HUES48 (cell line): ENCODE data around the gene ERI3.

Source experiments
- H3K27ac ChIP-seq: one replicate; pipeline ENCODE4 v1.7.0; 2013; ENCODE audit warnings: low read depth, low read length, inconsistent platforms
- H3K27me3 ChIP-seq: 2 replicates; pipeline ENCODE4 v1.6.1; 2013; ENCODE audit warnings: mild to moderate bottlenecking, low read length; ENCODE audit not compliant: control insufficient read depth, insufficient read depth
- H3K36me3 ChIP-seq: 2 replicates; pipeline ENCODE4 v1.6.1; 2013; ENCODE audit warnings: low read length; ENCODE audit not compliant: control insufficient read depth, insufficient read depth
- H3K4me1 ChIP-seq: 2 replicates; pipeline ENCODE4 v1.6.1; 2013; ENCODE audit warnings: mild to moderate bottlenecking, low read length; ENCODE audit not compliant: control insufficient read depth, insufficient read depth
- H3K4me3 ChIP-seq: 2 replicates; pipeline ENCODE4 v1.5.1; 2013; ENCODE audit warnings: mild to moderate bottlenecking, low read depth, low read length
- H3K9ac ChIP-seq: 2 replicates; pipeline ENCODE4 v1.6.1; 2013; ENCODE audit warnings: mild to moderate bottlenecking, low read depth, low read length, moderate library complexity
- H3K9me3 ChIP-seq: 2 replicates; pipeline ENCODE4 v1.6.1; 2013; ENCODE audit warnings: low read length; ENCODE audit not compliant: control insufficient read depth, insufficient read depth

The ERI3 gene

GRCh38 chr1:44268054-44268453 lies 87.0 kb downstream of the ERI3 start:
- H3K9me3 ChIP-seq = no peaks in the 10 kb centered on the region
- no peak overlapping the region for H3K9ac ChIP-seq
- no peaks in the 10 kb centered on the region for H3K27me3 ChIP-seq
- no peak overlapping the region for H3K4me3 ChIP-seq
- no peaks in the 10 kb centered on the region; the same call in 1 of the 2 replicates for H3K36me3 ChIP-seq
- peaks cover 4% of the 10 kb centered on the region; the same call in 1 of the 2 replicates for H3K4me1 ChIP-seq
- no peak overlapping the region for H3K27ac ChIP-seq

GRCh38 chr1:44267438-44267837 lies 87.6 kb downstream of the ERI3 start:
- Histone ChIP-seq H3K4me3 (no peak overlapping the region), H3K4me1 (peaks cover 4% of the 10 kb centered on the region; the same call in 1 of the 2 replicates), H3K36me3 (no peaks in the 10 kb centered on the region; the same call in 1 of the 2 replicates), H3K27me3 (no peaks in the 10 kb centered on the region), H3K9me3 (no peaks in the 10 kb centered on the region), H3K9ac (no peak overlapping the region), H3K27ac (no peak overlapping the region)

- Histone ChIP-seq H3K36me3 (no peaks in the 10 kb centered on the region; the same call in 1 of the 2 replicates), H3K4me3 (no peak overlapping the region)
These were observed 88.4 kb downstream of the ERI3 start for GRCh38 chr1:44266400-44267344.

GRCh38 chr1:44265656-44266358 lies 89.2 kb downstream of the ERI3 start:
- Histone ChIP-seq H3K36me3 (no peaks in the 10 kb centered on the region; the same call in 1 of the 2 replicates), H3K27ac (no peak overlapping the region), H3K4me3 (no peak overlapping the region), H3K9me3 (no peaks in the 10 kb centered on the region), H3K27me3 (no peaks in the 10 kb centered on the region), H3K4me1 (peaks cover 19% of the 10 kb centered on the region), H3K9ac (no peak overlapping the region)

More at GRCh38 chr1:44266400-44267344, 88.4 kb downstream of the ERI3 start:
- peaks cover 12% of the 10 kb centered on the region for H3K4me1 ChIP-seq
- H3K27me3 ChIP-seq = no peaks in the 10 kb centered on the region
- no peak overlapping the region for H3K9ac ChIP-seq
- no peaks in the 10 kb centered on the region for H3K9me3 ChIP-seq
- H3K27ac ChIP-seq = no peak overlapping the region

GRCh38 chr1:44264451-44264771 lies 90.6 kb downstream of the ERI3 start:
- H3K36me3 ChIP-seq = no peaks in the 10 kb centered on the region; the same call in 1 of the 2 replicates
- H3K27ac ChIP-seq = no peak overlapping the region
- no peak overlapping the region for H3K4me3 ChIP-seq
- H3K27me3 ChIP-seq = no peaks in the 10 kb centered on the region
- peaks cover 22% of the 10 kb centered on the region for H3K4me1 ChIP-seq
- H3K9ac ChIP-seq = no peak overlapping the region
- H3K9me3 ChIP-seq = no peaks in the 10 kb centered on the region

GRCh38 chr1:44263568-44264450 lies 91.2 kb downstream of the ERI3 start:
- Histone ChIP-seq H3K4me3 (no peak overlapping the region), H3K9me3 (no peaks in the 10 kb centered on the region), H3K9ac (no peak overlapping the region), H3K36me3 (no peaks in the 10 kb centered on the region; the same call in 1 of the 2 replicates), H3K4me1 (peaks cover 22% of the 10 kb centered on the region), H3K27me3 (no peaks in the 10 kb centered on the region), H3K27ac (no peak overlapping the region)

- no peak overlapping the region for H3K9ac ChIP-seq
- H3K27ac ChIP-seq = no peak overlapping the region
- no peaks in the 10 kb centered on the region for H3K27me3 ChIP-seq
- H3K4me3 ChIP-seq = no peak overlapping the region
- no peaks in the 10 kb centered on the region; the same call in 1 of the 2 replicates for H3K36me3 ChIP-seq
- no peaks in the 10 kb centered on the region for H3K9me3 ChIP-seq
- peaks cover 22% of the 10 kb centered on the region for H3K4me1 ChIP-seq
These were observed 92.1 kb downstream of the ERI3 start for GRCh38 chr1:44262816-44263567.

- no peak overlapping the region for H3K27ac ChIP-seq
- H3K9me3 ChIP-seq = no peaks in the 10 kb centered on the region
- no peaks in the 10 kb centered on the region for H3K27me3 ChIP-seq
- peaks cover 24% of the 10 kb centered on the region for H3K4me1 ChIP-seq
- no peak overlapping the region for H3K9ac ChIP-seq
- no peaks in the 10 kb centered on the region; the same call in 1 of the 2 replicates for H3K36me3 ChIP-seq
- no peak overlapping the region for H3K4me3 ChIP-seq
These were observed 92.6 kb downstream of the ERI3 start for GRCh38 chr1:44262414-44262813.

GRCh38 chr1:44261962-44262361 lies 93.1 kb downstream of the ERI3 start:
- no peak overlapping the region for H3K9ac ChIP-seq
- H3K4me3 ChIP-seq = no peak overlapping the region
- H3K27me3 ChIP-seq = no peaks in the 10 kb centered on the region
- H3K36me3 ChIP-seq = no peaks in the 10 kb centered on the region; the same call in 1 of the 2 replicates
- peaks cover 26% of the 10 kb centered on the region for H3K4me1 ChIP-seq
- no peak overlapping the region for H3K27ac ChIP-seq
- no peaks in the 10 kb centered on the region for H3K9me3 ChIP-seq
